Stomach (tissue), 9 donors: ENCODE measurements around the gene TOR4A. TPM values are rescaled to one million over a fixed set of nuclear protein-coding genes. Genes with fewer than 3 reads are reported as not detected.

Source experiments
- DNase-seq, 2 donors: peaks; one replicate each; pipeline versions ENCODE4 v3.0.0 to v3.0.0-alpha.2; 2013 to 2019
- H3K27ac ChIP-seq, 5 donors: fragments of 200-600 bp in 4 of 5; sonication (generic) in 4 of 5; one replicate each; pipeline ENCODE4 v1.5.1; 2013 to 2019; ENCODE audit warnings: mild to moderate bottlenecking in 1 of 5, moderate library complexity in 1 of 5
- H3K27me3 ChIP-seq, 3 donors: fragments of 200-600 bp; sonication (generic); one replicate each; pipeline ENCODE4 v1.5.1; 2017 to 2019; ENCODE audit warnings: mixed run types in 1 of 3
- H3K36me3 ChIP-seq, 4 donors: fragments of 200-600 bp; sonication (generic); 1 replicate in 3 of 4; 2 replicates in 1 of 4; pipeline ENCODE4 v1.5.1; 2016 to 2019
- H3K4me1 ChIP-seq, 4 donors: fragments of 200-600 bp; sonication (generic); one replicate each; pipeline ENCODE4 v1.5.1; 2016 to 2019
- H3K4me3 ChIP-seq, 4 donors: fragments of 200-600 bp; sonication (generic) in 3 of 4; one replicate each; pipeline ENCODE4 v1.5.1; 2016 to 2019; ENCODE audit warnings: mild to moderate bottlenecking in 1 of 4
- H3K9me3 ChIP-seq, 4 donors: fragments of 200-600 bp; sonication (generic); one replicate each; pipeline ENCODE4 v1.5.1; 2016 to 2019
- CTCF ChIP-seq, 7 experiments: fragments of 450-650 bp in 4 of 7; fragments of 200-600 bp in 3 of 7; sonication (generic) in 3 of 7; IDR thresholded peaks; one replicate each; pipeline ENCODE4 v1.5.1; 2016 to 2019; ENCODE audit warnings: antibody characterized with exemption in 7 of 7, control low read depth in 2 of 7, mild to moderate bottlenecking in 1 of 7
- EP300 ChIP-seq: sonication (generic); formaldehyde crosslinking; IDR thresholded peaks from one replicate; pipeline ENCODE4 v1.6.1; 2017; ENCODE audit warnings: antibody characterized with exemption
- POLR2A ChIP-seq, 4 donors: fragments of 450-650 bp; IDR thresholded peaks; one replicate each; pipeline ENCODE4 v1.6.1; 2016; ENCODE audit warnings: antibody characterized with exemption in 4 of 4, control low read depth in 2 of 4, mild to moderate bottlenecking in 1 of 4, moderate library complexity in 1 of 4
- POLR2AphosphoS5 ChIP-seq, 3 donors: sonication (generic); formaldehyde crosslinking; IDR thresholded peaks; one replicate each; pipeline ENCODE4 v1.6.1; 2016; ENCODE audit warnings: antibody characterized with exemption in 3 of 3
- WGBS, 5 donors: extraction: QIAGEN DNeasy Blood & Tissue Kit in 3 of 5; methylation state at CpG; one replicate each; pipeline versions ENCODE4 v1.1.5 to v1.1.7; 2013 to 2018; 5-methylcytosine and 5-hydroxymethylcytosine counted together
- intact Hi-C: fragments of 100-400 bp; cut with DNase I; formaldehyde crosslinking; loops from one replicate; pipeline ENCODE4 v1.15.1; 2023; ENCODE audit warnings: low total_unique reads
- polyA plus RNA-seq, 3 donors: library from polyadenylated mRNA; stranded (reverse); fragments of 200-250 nt; gene quantifications; one replicate each; pipeline ENCODE4 v1.2.3, GENCODE V29; 2013
- total RNA-seq, 5 donors: library from RNA; depleted of rRNA; stranded (reverse); fragments of >200 nt; gene quantifications; one replicate each; pipeline versions ENCODE4 v1.1.0 to v1.2.3, GENCODE V29; 2014 to 2016
- donor health status: healthy with polysubstance abuse.
- donor health status: Bipolar disorder and iron deficiency.
- donor health status: healthy.

TOR4A gene
- total and polyA plus RNA-seq, 8 donors: 5.9 to 180 (median 10.2) TPM

GRCh38 chr9:137245450-137246421, 31.8 kb upstream of the TOR4A start:
- Histone ChIP-seq H3K9me3 (no peaks in the 10 kb centered on the region), H3K36me3 (peaks cover 16 to 22% (median 21%) of the 10 kb centered on the region in 4 donors), H3K27me3 (no peaks in the 10 kb centered on the region), H3K4me1 (peaks cover 20 to 28% (median 27%) of the 10 kb centered on the region in 4 donors), H3K27ac (no peak overlapping the region), H3K4me3 (no peak overlapping the region)
- TF ChIP-seq POLR2AphosphoS5 (IDR thresholded peaks at IDR 0.05) (no peak), EP300 (no peak), POLR2A (IDR thresholded peaks at IDR 0.05) (no peak), CTCF (IDR thresholded peaks at IDR 0.05) (no peak)
- intact Hi-C loops: no loop called here
- 85 to 92% (median 89%) methylated on average over 20 to 25 of the region's 25 CpGs for WGBS, 5 donors
- no peak for DNase-seq

GRCh38 chr9:137247135-137247915, 30.2 kb upstream of the TOR4A start:
- Histone ChIP-seq H3K4me3 (no peak overlapping the region), H3K36me3 (peaks cover 14 to 17% (median 16%) of the 10 kb centered on the region in 4 donors), H3K9me3 (no peaks in the 10 kb centered on the region), H3K27me3 (no peaks in the 10 kb centered on the region), H3K4me1 (peaks cover 15 to 25% (median 20%) of the 10 kb centered on the region in 4 donors), H3K27ac (no peak overlapping the region)
- TF ChIP-seq EP300 (no peak), CTCF (IDR thresholded peaks at IDR 0.05) (no peak), POLR2AphosphoS5 (IDR thresholded peaks at IDR 0.05) (no peak), POLR2A (IDR thresholded peaks at IDR 0.05) (no peak)
- DNase-seq: no peak
- WGBS, 5 donors: 74 to 86% (median 81%) methylated on average over 18 to 20 of the region's 20 CpGs
- intact Hi-C loops: no loop called here

GRCh38 chr9:137247916-137248175, 29.7 kb upstream of the TOR4A start:
- TF ChIP-seq POLR2AphosphoS5 (IDR thresholded peaks at IDR 0.05) (no peak), CTCF (IDR thresholded peaks at IDR 0.05) (no peak), POLR2A (IDR thresholded peaks at IDR 0.05) (no peak), EP300 (no peak)
- DNase-seq: no peak
- no peaks in the 10 kb centered on the region for H3K27me3 ChIP-seq
- intact Hi-C loops: no loop called here
- 66 to 84% (median 82%) methylated on average over 6 of the region's 6 CpGs for WGBS, 5 donors
- H3K27ac ChIP-seq: no peak overlapping the region
- no peak overlapping the region for H3K4me3 ChIP-seq
- no peaks in the 10 kb centered on the region for H3K9me3 ChIP-seq
- H3K4me1 ChIP-seq: peaks cover 9 to 25% (median 20%) of the 10 kb centered on the region in 4 donors
- H3K36me3 ChIP-seq: peaks cover 8 to 12% (median 10%) of the 10 kb centered on the region in 4 donors

- Histone ChIP-seq H3K36me3 (no peaks in the 10 kb centered on the region), H3K4me3 (no peak overlapping the region), H3K9me3 (no peaks in the 10 kb centered on the region), H3K4me1 (peaks cover 9 to 24% (median 22%) of the 10 kb centered on the region in 4 donors), H3K27ac (no peak overlapping the region), H3K27me3 (no peaks in the 10 kb centered on the region)
- no peak for DNase-seq
- TF ChIP-seq POLR2AphosphoS5 (IDR thresholded peaks at IDR 0.05) (no peak), POLR2A (IDR thresholded peaks at IDR 0.05) (no peak), CTCF (IDR thresholded peaks at IDR 0.05) (no peak), EP300 (no peak)
- intact Hi-C loops: no loop called here
- WGBS, 5 donors: 46 to 60% (median 55%) methylated on average over 12 to 17 of the region's 18 CpGs
Observed at GRCh38 chr9:137250329-137251193, 27.0 kb upstream of the TOR4A start.
